ENCODE measurements around the gene PSAT1. TPM values are rescaled to one million over a fixed set of nuclear protein-coding genes. Genes with fewer than 3 reads are reported as not detected.

Gene PSAT1
- total and polyA plus RNA-seq, 2 of the 13 experiments (the other 11 are each of a cell fraction or from before 2014, with no cell fraction given): 135 to 229 TPM

GRCh38 chr9:78288214-78288892 lies 8.6 kb upstream of the PSAT1 start (continued):
- TF ChIP-seq ZSCAN31 (CRISPR knock-in tag; IDR thresholded peaks at IDR 0.05; ENCODE audit: low read depth): no peak
- TF ChIP-seq ZNF484 (CRISPR knock-in tag; IDR thresholded peaks at IDR 0.05; ENCODE audit: borderline replicate concordance, low read depth): no peak
- TF ChIP-seq CEBPB (IDR thresholded peaks at IDR 0.05; ENCODE audit: borderline replicate concordance, low read depth, low read length): peak; percentile 53; the same call in 1 of the 2 replicates
- TF ChIP-seq, protein P1, sequence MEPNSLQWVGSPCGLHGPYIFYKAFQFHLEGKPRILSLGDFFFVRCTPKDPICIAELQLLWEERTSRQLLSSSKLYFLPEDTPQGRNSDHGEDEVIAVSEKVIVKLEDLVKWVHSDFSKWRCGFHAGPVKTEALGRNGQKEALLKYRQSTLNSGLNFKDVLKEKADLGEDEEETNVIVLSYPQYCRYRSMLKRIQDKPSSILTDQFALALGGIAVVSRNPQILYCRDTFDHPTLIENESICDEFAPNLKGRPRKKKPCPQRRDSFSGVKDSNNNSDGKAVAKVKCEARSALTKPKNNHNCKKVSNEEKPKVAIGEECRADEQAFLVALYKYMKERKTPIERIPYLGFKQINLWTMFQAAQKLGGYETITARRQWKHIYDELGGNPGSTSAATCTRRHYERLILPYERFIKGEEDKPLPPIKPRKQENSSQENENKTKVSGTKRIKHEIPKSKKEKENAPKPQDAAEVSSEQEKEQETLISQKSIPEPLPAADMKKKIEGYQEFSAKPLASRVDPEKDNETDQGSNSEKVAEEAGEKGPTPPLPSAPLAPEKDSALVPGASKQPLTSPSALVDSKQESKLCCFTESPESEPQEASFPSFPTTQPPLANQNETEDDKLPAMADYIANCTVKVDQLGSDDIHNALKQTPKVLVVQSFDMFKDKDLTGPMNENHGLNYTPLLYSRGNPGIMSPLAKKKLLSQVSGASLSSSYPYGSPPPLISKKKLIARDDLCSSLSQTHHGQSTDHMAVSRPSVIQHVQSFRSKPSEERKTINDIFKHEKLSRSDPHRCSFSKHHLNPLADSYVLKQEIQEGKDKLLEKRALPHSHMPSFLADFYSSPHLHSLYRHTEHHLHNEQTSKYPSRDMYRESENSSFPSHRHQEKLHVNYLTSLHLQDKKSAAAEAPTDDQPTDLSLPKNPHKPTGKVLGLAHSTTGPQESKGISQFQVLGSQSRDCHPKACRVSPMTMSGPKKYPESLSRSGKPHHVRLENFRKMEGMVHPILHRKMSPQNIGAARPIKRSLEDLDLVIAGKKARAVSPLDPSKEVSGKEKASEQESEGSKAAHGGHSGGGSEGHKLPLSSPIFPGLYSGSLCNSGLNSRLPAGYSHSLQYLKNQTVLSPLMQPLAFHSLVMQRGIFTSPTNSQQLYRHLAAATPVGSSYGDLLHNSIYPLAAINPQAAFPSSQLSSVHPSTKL (CRISPR knock-in tag; IDR thresholded peaks at IDR 0.05): 0 out of 2 replicates have a peak, but pooled peaks have one; percentile 20
- TF ChIP-seq HNF4A (CRISPR knock-in tag; IDR thresholded peaks at IDR 0.05): peak; percentile 40; the same call in 1 of the 2 replicates

- FAIRE-seq: no peak
- no peak overlapping the region for H3K4me2 ChIP-seq (ENCODE audit: low read depth, low read length)
- in situ Hi-C loops (cut with HindIII; ENCODE audit: extremely low pct_ligation_motif_present, low pct_unique_long_range_greater_than_20kb) (no loop called here), intact Hi-C loops (cut with micrococcal nuclease; ENCODE audit: unreplicated experiment) (no loop called here)
- no TSS peak for BruUV-seq (replicated peaks)
- H4K20me1 ChIP-seq (ENCODE audit: insufficient read depth, low read length): no peaks in the 10 kb centered on the region
- WGBS (ENCODE audit: low lambda C conversion rate): 95% methylated on average over 1 of the region's 1 CpG
- H2AFZ ChIP-seq (ENCODE audit: low read length): no peak overlapping the region
- H3K9ac ChIP-seq (ENCODE audit: insufficient read depth, low read depth, low read length): no peak overlapping the region
- ATAC-seq: no peak
- TF ChIP-seq, protein P2, sequence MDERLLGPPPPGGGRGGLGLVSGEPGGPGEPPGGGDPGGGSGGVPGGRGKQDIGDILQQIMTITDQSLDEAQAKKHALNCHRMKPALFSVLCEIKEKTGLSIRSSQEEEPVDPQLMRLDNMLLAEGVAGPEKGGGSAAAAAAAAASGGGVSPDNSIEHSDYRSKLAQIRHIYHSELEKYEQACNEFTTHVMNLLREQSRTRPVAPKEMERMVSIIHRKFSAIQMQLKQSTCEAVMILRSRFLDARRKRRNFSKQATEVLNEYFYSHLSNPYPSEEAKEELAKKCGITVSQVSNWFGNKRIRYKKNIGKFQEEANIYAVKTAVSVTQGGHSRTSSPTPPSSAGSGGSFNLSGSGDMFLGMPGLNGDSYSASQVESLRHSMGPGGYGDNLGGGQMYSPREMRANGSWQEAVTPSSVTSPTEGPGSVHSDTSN (CRISPR knock-in tag; IDR thresholded peaks at IDR 0.05): no peak
- TF ChIP-seq ZNF432 (CRISPR knock-in tag; IDR thresholded peaks at IDR 0.05; ENCODE audit: borderline replicate concordance): no peak
- TF ChIP-seq ZNF143 (CRISPR knock-in tag; IDR thresholded peaks at IDR 0.05): no peak
- TF ChIP-seq POLR2AphosphoS5 (IDR thresholded peaks at IDR 0.05; ENCODE audit: low read depth, low read length): no peak
- no peak for TF ChIP-seq ZNF337 (CRISPR knock-in tag; IDR thresholded peaks at IDR 0.05; ENCODE audit: borderline replicate concordance, low read depth)
- TF ChIP-seq ATF1 (CRISPR knock-in tag; IDR thresholded peaks at IDR 0.05): no peak
- no peak for TF ChIP-seq POLR2AphosphoS2 (IDR thresholded peaks at IDR 0.05; ENCODE audit: low read depth, low read length)
- DNase-seq (ENCODE audit: low spot score): no peak
- no peak overlapping the region for H3K4me3 ChIP-seq (replicated peaks in 1 of 3; ENCODE audit: insufficient read depth in 1 of 3, low read depth in 2 of 3, low read length in 3 of 3)
- POLR2A ChIA-PET: no interaction called here
- H3K27me3 ChIP-seq (ENCODE audit: control insufficient read depth in 1 of 2, insufficient read depth in 2 of 2, low read length in 2 of 2): no peaks in the 10 kb centered on the region
- no peaks in the 10 kb centered on the region for H3K79me2 ChIP-seq (ENCODE audit: insufficient read depth, low read length)
- H3K9me3 ChIP-seq (ENCODE audit: low read length): no peaks in the 10 kb centered on the region
- CTCF ChIA-PET (ENCODE audit: low intra/inter-chr PET ratio, low total read pairs): no interaction called here
- no peak overlapping the region for H3K27ac ChIP-seq (ENCODE audit: extremely low read length, insufficient read depth, low read length)
- peaks cover 88% of the 10 kb centered on the region for H3K4me1 ChIP-seq (ENCODE audit: insufficient read depth, low read length)
- no peaks in the 10 kb centered on the region for H3K36me3 ChIP-seq (replicated peaks in 1 of 2; ENCODE audit: control insufficient read depth in 1 of 2, insufficient read depth in 2 of 2, low read length in 2 of 2)
Observed at GRCh38 chr9:78289474-78289873, 7.5 kb upstream of the PSAT1 start.

Data from HepG2 (cell line).